KMS-11 (cell line): Measurements from ENCODE around the gene SPATA21.

ENCODE experiments used
- H2AFZ ChIP-seq: fragments of 200-600 bp; sonication (generic); 2 replicates; pipeline ENCODE4 v1.6.1; 2016; ENCODE audit warnings: antibody characterized with exemption, mixed run types, low read depth
- H3K27ac ChIP-seq: fragments of 200-600 bp; sonication (generic); 2 replicates; pipeline ENCODE4 v1.6.1; 2016; ENCODE audit warnings: mild to moderate bottlenecking, mixed run types
- H3K27me3 ChIP-seq: fragments of 200-600 bp; sonication (generic); 2 replicates; pipeline ENCODE4 v1.6.1; 2017; ENCODE audit warnings: mild to moderate bottlenecking, low read depth, mixed run types, moderate library complexity; ENCODE audit not compliant: insufficient read depth
- H3K36me3 ChIP-seq: fragments of 200-600 bp; sonication (generic); 2 replicates; pipeline ENCODE4 v1.6.1; 2017; ENCODE audit warnings: mild to moderate bottlenecking, mixed run types; ENCODE audit not compliant: insufficient read depth
- H3K4me1 ChIP-seq: fragments of 200-600 bp; sonication (generic); 2 replicates; pipeline ENCODE4 v1.6.1; 2016; ENCODE audit warnings: mild to moderate bottlenecking, low read depth, mixed run types; ENCODE audit not compliant: poor library complexity, severe bottlenecking
- H3K4me2 ChIP-seq: fragments of 200-600 bp; sonication (generic); 2 replicates; pipeline ENCODE4 v1.7.0; 2016; ENCODE audit warnings: mild to moderate bottlenecking, mixed run types
- H3K4me3 ChIP-seq: fragments of 200-600 bp; sonication (generic); IDR thresholded peaks from 2 replicates; pipeline ENCODE4 v1.6.1; 2017; ENCODE audit warnings: low read depth, low read length, mixed read lengths; ENCODE audit not compliant: insufficient read depth
- H3K79me2 ChIP-seq: fragments of 200-600 bp; sonication (generic); 2 replicates; pipeline ENCODE4 v1.6.1; 2016; ENCODE audit warnings: low read depth, mixed run types; ENCODE audit not compliant: insufficient read depth
- H3K9ac ChIP-seq: fragments of 200-600 bp; sonication (generic); 2 replicates; pipeline ENCODE4 v1.6.1; 2016; ENCODE audit warnings: mild to moderate bottlenecking, mixed run types
- H4K20me1 ChIP-seq: fragments of 200-600 bp; sonication (generic); 2 replicates; pipeline ENCODE4 v1.6.1; 2016; ENCODE audit warnings: mild to moderate bottlenecking, mixed run types; ENCODE audit not compliant: insufficient read depth
- CTCF ChIP-seq: fragments of 200-600 bp; sonication (generic); conservative IDR thresholded peaks from 2 replicates; pipeline ENCODE4 v1.6.1; 2017; ENCODE audit warnings: low read depth, mild to moderate bottlenecking, antibody characterized with exemption, low read length, moderate library complexity, mixed read lengths

Gene SPATA21

DNA sequence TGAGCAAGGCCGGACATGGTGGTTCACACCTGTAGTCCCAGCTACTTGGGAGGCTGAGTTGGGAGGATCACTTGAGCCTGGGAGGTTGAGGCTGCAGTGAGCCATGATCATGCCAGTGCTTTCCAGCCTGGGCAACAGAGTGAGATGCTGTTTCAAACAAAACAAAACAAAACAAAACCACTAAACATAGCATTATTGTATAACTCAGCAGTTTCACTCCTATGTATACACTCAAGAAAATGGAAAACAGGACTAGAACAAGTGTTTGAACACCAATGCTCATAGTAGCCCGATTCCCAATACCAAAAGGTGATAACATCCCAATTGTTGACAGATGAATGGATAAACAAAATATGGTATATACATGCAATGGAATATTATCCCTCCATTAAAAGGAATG lies 1.3 kb upstream of the SPATA21 start:
- Histone ChIP-seq H3K9ac (no peak overlapping the region), H3K4me3 (no peak overlapping the region), H3K79me2 (peaks cover 29% of the 10 kb centered on the region), H3K36me3 (no peaks in the 10 kb centered on the region), H4K20me1 (no peaks in the 10 kb centered on the region), H3K4me1 (peaks cover 42% of the 10 kb centered on the region), H2AFZ (no peak overlapping the region), H3K4me2 (no peak overlapping the region; the same call in 1 of the 2 replicates), H3K27me3 (no peaks in the 10 kb centered on the region), H3K27ac (no peak overlapping the region)
- no peak for TF ChIP-seq CTCF

GRCh38 chr1:16434501-16434900 lies 2.7 kb downstream of the SPATA21 start:
- no peak for TF ChIP-seq CTCF
- H3K4me2 ChIP-seq, result no peak overlapping the region
- no peaks in the 10 kb centered on the region for H3K79me2 ChIP-seq
- H3K4me3 ChIP-seq, result no peak overlapping the region
- H3K9ac ChIP-seq, result no peak overlapping the region
- H3K4me1 ChIP-seq, result peaks cover 13% of the 10 kb centered on the region
- H4K20me1 ChIP-seq, result no peaks in the 10 kb centered on the region
- H2AFZ ChIP-seq, result no peak overlapping the region
- no peaks in the 10 kb centered on the region; the same call in 1 of the 2 replicates for H3K27me3 ChIP-seq
- H3K27ac ChIP-seq, result no peak overlapping the region
- no peaks in the 10 kb centered on the region for H3K36me3 ChIP-seq

- Histone ChIP-seq H3K27me3 (no peaks in the 10 kb centered on the region; the same call in 1 of the 2 replicates), H3K4me3 (no peak overlapping the region), H3K4me2 (no peak overlapping the region), H3K27ac (no peak overlapping the region), H3K79me2 (no peaks in the 10 kb centered on the region), H2AFZ (no peak overlapping the region), H3K4me1 (peaks cover 11% of the 10 kb centered on the region), H3K9ac (no peak overlapping the region), H4K20me1 (no peaks in the 10 kb centered on the region), H3K36me3 (no peaks in the 10 kb centered on the region)
- TF ChIP-seq CTCF, result no peak
These were observed 3.2 kb downstream of the SPATA21 start for GRCh38 chr1:16434007-16434406.

DNA sequence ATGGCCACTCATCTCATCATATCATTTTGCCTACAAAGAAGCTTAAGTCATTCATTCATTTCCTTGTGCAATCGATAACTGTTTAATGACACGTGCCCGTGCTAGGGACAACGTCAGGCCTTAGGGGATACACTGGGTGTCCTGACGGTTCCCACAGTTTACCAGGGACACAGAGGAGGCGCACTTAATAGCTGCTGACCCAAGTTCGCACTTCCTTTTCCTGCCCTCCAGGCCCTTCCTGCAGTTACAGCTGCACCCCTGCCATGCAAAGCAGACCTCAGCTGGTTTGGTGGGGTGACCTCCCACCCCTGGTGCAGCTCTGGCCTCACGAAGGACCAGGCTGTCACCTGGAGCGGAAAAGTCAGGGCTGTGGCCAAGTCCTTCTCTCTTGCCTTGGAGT lies 4.2 kb downstream of the SPATA21 start:
- Histone ChIP-seq H2AFZ (no peak overlapping the region), H3K27ac (no peak overlapping the region), H3K9ac (no peak overlapping the region), H3K4me2 (no peak overlapping the region), H3K27me3 (no peaks in the 10 kb centered on the region; the same call in 1 of the 2 replicates), H3K79me2 (no peaks in the 10 kb centered on the region), H3K4me3 (no peak overlapping the region), H4K20me1 (no peaks in the 10 kb centered on the region), H3K36me3 (no peaks in the 10 kb centered on the region), H3K4me1 (peaks cover 1% of the 10 kb centered on the region)
- TF ChIP-seq CTCF, result no peak
